ENCODE measurements around the gene ATP6V1D.

GRCh38 chr14:67331368-67332125 lies 28.1 kb downstream of the ATP6V1D start:
- TF ChIP-seq CTCF (IDR thresholded peaks at IDR 0.05; ENCODE audit: control extremely low read depth in 1 of 3, insufficient read depth in 1 of 3, low read depth in 1 of 3, low read length in 3 of 3), result no peak
- no peak for TF ChIP-seq SIN3A (conservative IDR thresholded peaks at IDR 0.05 in 1 of 2, IDR thresholded peaks at IDR 0.05 in 1 of 2; ENCODE audit: low read depth in 1 of 2, low read length in 2 of 2)
- no peak for TF ChIP-seq POLR2A (IDR thresholded peaks at IDR 0.05; ENCODE audit: control extremely low read depth in 1 of 2, low read depth in 2 of 2, low read length in 2 of 2)
- no peak for TF ChIP-seq JUND (IDR thresholded peaks at IDR 0.05; ENCODE audit: low read length)

Measured in H1 (cell line).